Adrenal gland (tissue), 12 donors: ENCODE measurements around the gene S1PR4. TPM values are rescaled to one million over a fixed set of nuclear protein-coding genes. Genes with fewer than 3 reads are reported as not detected.

Experiments used
- DNase-seq, 7 donors: peaks; one replicate each; pipeline ENCODE4 v3.0.0-alpha.2; 2019 to 2020
- H3K27ac ChIP-seq, 5 donors: fragments of 200-600 bp; sonication (generic) in 4 of 5; 1 replicate in 3 of 5; 2 replicates in 2 of 5; pipeline versions ENCODE4 v1.5.1 to v1.8.0; 2016 to 2020; ENCODE audit warnings: mild to moderate bottlenecking in 1 of 5
- H3K27me3 ChIP-seq: fragments of 200-600 bp; 2 replicates; pipeline ENCODE4 v1.8.0; 2021
- H3K36me3 ChIP-seq, 2 donors: fragments of 200-600 bp; replicated peaks in 1 of 2; 1 replicate in 1 of 2; 2 replicates in 1 of 2; pipeline versions ENCODE4 v1.5.1 to v1.8.0; 2018 to 2022
- H3K4me1 ChIP-seq, 2 donors: fragments of 200-600 bp; replicated peaks in 1 of 2; 1 replicate in 1 of 2; 2 replicates in 1 of 2; pipeline versions ENCODE4 v1.5.1 to v1.8.0; 2018 to 2021
- H3K4me3 ChIP-seq, 4 donors: fragments of 200-600 bp; sonication (generic) in 3 of 4; one replicate each; pipeline ENCODE4 v1.5.1; 2016 to 2018
- H3K9me3 ChIP-seq, 3 donors: fragments of 200-600 bp; sonication (generic) in 1 of 3; replicated peaks in 1 of 3; 1 replicate in 2 of 3; 2 replicates in 1 of 3; pipeline versions ENCODE4 v1.5.1 to v1.8.0; 2016 to 2021
- CTCF ChIP-seq, 6 experiments: fragments of 450-650 bp in 4 of 6; fragments of 200-600 bp in 2 of 6; sonication (generic) in 1 of 6; IDR thresholded peaks; 1 replicate in 5 of 6; 2 replicates in 1 of 6; pipeline versions ENCODE4 v1.5.1 to v1.8.0; 2016 to 2021; ENCODE audit warnings: antibody characterized with exemption in 6 of 6, mild to moderate bottlenecking in 2 of 6, moderate library complexity in 1 of 6
- POLR2A ChIP-seq, 2 donors: fragments of 450-650 bp; IDR thresholded peaks; one replicate each; pipeline ENCODE4 v1.6.1; 2017; ENCODE audit warnings: antibody characterized with exemption in 2 of 2, mild to moderate bottlenecking in 2 of 2, moderate library complexity in 1 of 2
- WGBS, 4 donors: extraction: QIAGEN DNeasy Blood & Tissue Kit in 2 of 4; methylation state at CpG; one replicate each; pipeline versions ENCODE4 v1.1.5 to v1.1.7; 2013 to 2017; 5-methylcytosine and 5-hydroxymethylcytosine counted together
- intact Hi-C, 2 donors: fragments of 100-400 bp; cut with DNase I; formaldehyde crosslinking; loops; one replicate each; pipeline versions ENCODE4 v1.14.1 to v1.15.0; 2022 to 2023
- polyA plus RNA-seq, 3 donors: library from polyadenylated mRNA; stranded (reverse); fragments of 200-250 nt in 2 of 3; fragments of 350-450 nt in 1 of 3; fragmentation: Illumina TruSeq in 1 of 3; extraction: RNeasy Lipid Tissue Mini Kit (QIAGEN cat#74804) in 1 of 3; gene quantifications; one replicate each; pipeline ENCODE4 v1.2.3, GENCODE V29; 2013 to 2014
- total RNA-seq, 9 donors: library from RNA; depleted of rRNA in 4 of 9; stranded (reverse); fragments of >200 nt in 4 of 9; fragments of 120-200 nt in 1 of 9; fragmentation: NEBNext Ultra II Directional in 1 of 9; extraction: Animal tissue kit (Norgen Biotek cat#: 25700) in 1 of 9; gene quantifications; one replicate each; pipeline versions ENCODE4 v1.1.0 to v1.2.4, GENCODE V29; 2013 to 2023
- donor health status: healthy with polysubstance abuse.
- donor health status: Bipolar disorder and iron deficiency.
- donor health status: DM: yes; HTN: yes; CAD: no.
- donor health status: DM: no; HTN: no; CAD: no.
- donor health status: DM: no; HTN: no; CAD: no.
- donor health status: DM: yes; HTN: yes; CAD: no.

S1PR4 gene
- total and polyA plus RNA-seq, 12 donors, result 0.78 to 5.5 (median 2.2) TPM; not detected in 1

- WGBS, 4 donors, result 10 to 16% (median 16%) methylated on average over 13 to 14 of the region's 14 CpGs
- peak overlapping the region in 3 of 5 donors; percentile 83 to 94 (median 84) for H3K27ac ChIP-seq
- H3K36me3 ChIP-seq, result no peaks in the 10 kb centered on the region
- H3K4me3 ChIP-seq, result peak overlapping the region in 2 of 4 donors; percentile 60 to 100
- peaks cover 20 to 35% of the 10 kb centered on the region in 2 donors for H3K4me1 ChIP-seq
- intact Hi-C loops, result no loop called here
- no peak for TF ChIP-seq POLR2A (IDR thresholded peaks at IDR 0.05)
- TF ChIP-seq CTCF (IDR thresholded peaks at IDR 0.05), result no peak
- peak in 6 of 7 donors; percentile 14 to 90 (median 74) for DNase-seq
- no peaks in the 10 kb centered on the region for H3K9me3 ChIP-seq
- H3K27me3 ChIP-seq, result no peaks in the 10 kb centered on the region
Observed at GRCh38 chr19:3184847-3185460, 6.4 kb downstream of the S1PR4 start.

- WGBS, 4 donors, result 0 to 1% (median 1%) methylated on average over 17 to 69 of the region's 69 CpGs
- no peaks in the 10 kb centered on the region for H3K36me3 ChIP-seq
Observed at GRCh38 chr19:3185461-3186159, 7.0 kb downstream of the S1PR4 start, which contains the start of gene NCLN. Gene NCLN (plus strand): TSS chr19:3185930. CDS start chr19:3186031, 101 bp downstream.

GRCh38 chr19:3186160-3186688, 7.7 kb downstream of the S1PR4 start:
- Histone ChIP-seq H3K4me3 (peak overlapping the region; percentile 60 to 100 (median 84)), H3K9me3 (no peaks in the 10 kb centered on the region), H3K4me1 (peaks cover 31 to 43% of the 10 kb centered on the region in 2 donors), H3K36me3 (no peaks in the 10 kb centered on the region), H3K27me3 (no peaks in the 10 kb centered on the region), H3K27ac (peak overlapping the region; percentile 39 to 94 (median 83))
- no peak for DNase-seq
- intact Hi-C loops, result no loop called here
- no peak for TF ChIP-seq POLR2A (IDR thresholded peaks at IDR 0.05)
- TF ChIP-seq CTCF (IDR thresholded peaks at IDR 0.05), result no peak
- WGBS, 4 donors, result 0 to 2% (median 0%) methylated on average over 10 to 38 of the region's 38 CpGs

More at GRCh38 chr19:3185461-3186159, 7.0 kb downstream of the S1PR4 start, which contains the start of gene NCLN:
- intact Hi-C loops, result no loop called here
- peak; percentile 94 to 97 (median 95) for DNase-seq
- Histone ChIP-seq H3K27me3 (no peaks in the 10 kb centered on the region), H3K4me1 (peaks cover 26 to 41% of the 10 kb centered on the region in 2 donors), H3K4me3 (peak within 1 kb of the TSS; percentile 60 to 100 (median 84)), H3K27ac (peak within 1 kb of the TSS; percentile 67 to 94 (median 83)), H3K9me3 (no peaks in the 10 kb centered on the region)
- TF ChIP-seq POLR2A (IDR thresholded peaks at IDR 0.05) (peak; percentile 58 to 85), CTCF (IDR thresholded peaks at IDR 0.05) (no peak)
